Measurements from ENCODE around the gene SYNJ1. TPM values are rescaled to one million over a fixed set of nuclear protein-coding genes. Genes with fewer than 3 reads are reported as not detected.

Gene SYNJ1
- total and polyA plus RNA-seq, 2 of the 4 experiments (the other 2 are of a cell fraction) = 3.6 to 4.6 TPM

- Histone ChIP-seq H2AK5ac (ENCODE audit: low read depth, low read length) (no peak overlapping the region), H4K8ac (ENCODE audit: low read depth in 2 of 2, low read length in 2 of 2) (no peak overlapping the region), H3K4me1 (ENCODE audit: control insufficient read depth, insufficient read depth, low read length) (no peaks in the 10 kb centered on the region), H3K36me3 (ENCODE audit: control insufficient read depth, insufficient read depth, low read length) (peaks cover 28% of the 10 kb centered on the region), H2AK9ac (replicated peaks; ENCODE audit: low read depth, low read length, poor library complexity) (no peak overlapping the region), H2BK5ac (ENCODE audit: low read depth, low read length, poor library complexity, severe bottlenecking) (no peak overlapping the region), H2BK20ac (ENCODE audit: low read depth, low read length) (no peak overlapping the region), H3K4me3 (ENCODE audit: insufficient read depth, low read depth, low read length) (no peak overlapping the region), H2BK15ac (ENCODE audit: low read depth, low read length) (no peak overlapping the region), H3K9ac (ENCODE audit: low read depth, low read length) (no peak overlapping the region), H4K91ac (ENCODE audit: insufficient read depth, low read depth, low read length) (no peak overlapping the region), H3K79me1 (ENCODE audit: low read depth in 1 of 2, low read length in 2 of 2) (peaks cover 7 to 10% of the 10 kb centered on the region in 2 experiments), H3K14ac (replicated peaks; ENCODE audit: low read depth, low read length) (no peak overlapping the region), H3K27me3 (ENCODE audit: control insufficient read depth, insufficient read depth, low read length) (no peaks in the 10 kb centered on the region), H4K5ac (ENCODE audit: low read depth, low read length) (no peak overlapping the region), H3K9me3 (ENCODE audit: control insufficient read depth, insufficient read depth, low read length) (no peaks in the 10 kb centered on the region), H3K23ac (ENCODE audit: low read depth, low read length) (no peak overlapping the region), H4K20me1 (ENCODE audit: insufficient read depth, low read length) (no peaks in the 10 kb centered on the region), H3K9me1 (ENCODE audit: insufficient read depth, low read length) (no peaks in the 10 kb centered on the region), H3K27ac (ENCODE audit: insufficient read depth, low read length) (no peak overlapping the region), H3K4me2 (ENCODE audit: low read depth, low read length) (no peak overlapping the region), H2AFZ (replicated peaks; ENCODE audit: low read length, poor library complexity) (no peak overlapping the region), H3K4ac (ENCODE audit: low read depth, low read length) (no peak overlapping the region), H2BK120ac (ENCODE audit: low read depth, low read length) (no peak overlapping the region), H3K56ac (ENCODE audit: extremely low read depth, insufficient read depth, low read length) (no peak overlapping the region), H3K18ac (ENCODE audit: low read depth, low read length) (no peak overlapping the region)
- in situ Hi-C loops (cut with MboI; ENCODE audit: low sequenced_read_pairs) = no loop called here
- intact Hi-C loops (cut with micrococcal nuclease) = no loop called here
- TF ChIP-seq MAFK (IDR thresholded peaks at IDR 0.05; ENCODE audit: low read depth, low read length) (no peak), USF2 (IDR thresholded peaks at IDR 0.05; ENCODE audit: low read depth, low read length) (no peak), ELK1 (IDR thresholded peaks at IDR 0.05; ENCODE audit: borderline replicate concordance, low read depth, low read length) (no peak), SMC3 (IDR thresholded peaks at IDR 0.05; ENCODE audit: low read depth, low read length) (no peak), CEBPB (IDR thresholded peaks at IDR 0.05; ENCODE audit: low read depth, low read length) (no peak), NFE2L2 (IDR thresholded peaks at IDR 0.05; ENCODE audit: low read depth, low read length) (no peak), RAD21 (IDR thresholded peaks at IDR 0.05; ENCODE audit: low read length) (no peak), CHD1 (IDR thresholded peaks at IDR 0.05; ENCODE audit: low read depth, low read length) (no peak), CTCF (conservative IDR thresholded peaks at IDR 0.05; ENCODE audit: low read depth, low read length) (no peak), MAZ (IDR thresholded peaks at IDR 0.05; ENCODE audit: borderline replicate concordance, low read depth, low read length) (no peak), BHLHE40 (IDR thresholded peaks at IDR 0.05; ENCODE audit: low read depth, low read length) (no peak), RCOR1 (IDR thresholded peaks at IDR 0.05; ENCODE audit: insufficient replicate concordance, low read length) (no peak), POLR2A (IDR thresholded peaks at IDR 0.05; ENCODE audit: low read depth, low read length) (no peak), RFX5 (IDR thresholded peaks at IDR 0.05; ENCODE audit: low read depth, low read length) (no peak), FOS (IDR thresholded peaks at IDR 0.05; ENCODE audit: low read depth, low read length) (no peak), MXI1 (IDR thresholded peaks at IDR 0.05; ENCODE audit: borderline replicate concordance, low read depth, low read length) (no peak)
- ChIA-PET CTCF (no interaction called here), POLR2A (ENCODE audit: unreplicated experiment) (no interaction called here)
- dilution Hi-C loops (cut with HindIII; ENCODE audit: low sequenced_read_pairs, unreplicated experiment) = no loop called here
- ATAC-seq (ENCODE audit: low read depth) = no peak
- no TSS peak for BruUV-seq (replicated peaks)
- no peak for DNase-seq
Observed at GRCh38 chr21:32750405-32750804, 22.6 kb upstream of the SYNJ1 start.
